SK-N-SH (cell line): ENCODE results near the gene OGDH. TPM values are rescaled to one million over a fixed set of nuclear protein-coding genes. Genes with fewer than 3 reads are reported as not detected.

Experiments
- CTCF ChIA-PET: fragments of 300-600, 350-600 bp; formaldehyde crosslinking; extraction: SDS; loops from one replicate; lab custom pipeline; 2021; lab: Yijun Ruan, JAX
- POLR2A ChIA-PET: fragments of 350-600 bp; sonication (Branson Sonifier 250); formaldehyde crosslinking; extraction: SDS; loops from one replicate; lab custom pipeline; 2020; ENCODE audit warnings: antibody characterized with exemption, inconsistent platforms; lab: Yijun Ruan, JAX
- DNase-seq: peaks from one replicate; pipeline ENCODE4 v3.0.0; 2012
- H2AFZ ChIP-seq: fragments of 200-600 bp; sonication (generic); 2 replicates; pipeline ENCODE4 v1.8.1; 2016; ENCODE audit warnings: antibody characterized with exemption, mild to moderate bottlenecking, low read depth
- H3F3A ChIP-seq: fragments of 200-600 bp; sonication (generic); replicated peaks from 2 replicates; pipeline ENCODE3; 2016; ENCODE audit warnings: antibody characterized with exemption, mild to moderate bottlenecking; ENCODE audit not compliant: insufficient read depth
- H3K27ac ChIP-seq, 2 experiments: fragments of 200-500 bp in 1 of 2; fragments of 200-600 bp in 1 of 2; sonication (Bioruptor generic) in 1 of 2; sonication (generic), shearing (Covaris generic) in 1 of 2; 2 replicates each; pipeline versions ENCODE4 v1.5.1 to v1.6.1; 2014 to 2016; ENCODE audit warnings: low read depth in 2 of 2, inconsistent platforms in 1 of 2, low read length in 1 of 2, mild to moderate bottlenecking in 1 of 2, mixed read lengths in 1 of 2
- H3K27me3 ChIP-seq: fragments of 200-600 bp; sonication (generic), shearing (Covaris generic); 2 replicates; pipeline ENCODE4 v1.6.1; 2016; ENCODE audit warnings: mixed run types; ENCODE audit not compliant: insufficient read depth
- H3K36me3 ChIP-seq, 2 experiments: fragments of 200-500 bp in 1 of 2; fragments of 200-600 bp in 1 of 2; sonication (Bioruptor generic) in 1 of 2; sonication (generic) in 1 of 2; replicated peaks in 1 of 2; 2 replicates each; pipeline versions ENCODE3 to v1.5.1; 2014 to 2016; ENCODE audit warnings: low read length in 1 of 2, mild to moderate bottlenecking in 1 of 2; ENCODE audit not compliant: insufficient read depth in 2 of 2, control insufficient read depth in 1 of 2
- H3K4me1 ChIP-seq, 2 experiments: fragments of 200-500 bp in 1 of 2; fragments of 200-600 bp in 1 of 2; sonication (Bioruptor generic) in 1 of 2; sonication (generic), shearing (Covaris generic) in 1 of 2; 2 replicates each; pipeline versions ENCODE4 v1.5.1 to v1.6.1; 2014 to 2016; ENCODE audit warnings: low read depth in 1 of 2, low read length in 1 of 2, mixed run types in 1 of 2; ENCODE audit not compliant: insufficient read depth in 2 of 2, control insufficient read depth in 1 of 2
- H3K4me2 ChIP-seq: fragments of 200-600 bp; sonication (generic), shearing (Covaris generic); 2 replicates; pipeline ENCODE4 v1.6.1; 2017; ENCODE audit warnings: mixed run types
- H3K4me3 ChIP-seq, 2 experiments: fragments of 200-500 bp in 1 of 2; fragments of 200-600 bp in 1 of 2; sonication (Bioruptor generic) in 1 of 2; sonication (generic), shearing (Covaris generic) in 1 of 2; 2 replicates each; pipeline versions ENCODE4 v1.5.1 to v1.8.1; 2014 to 2016; ENCODE audit warnings: low read depth in 2 of 2, inconsistent platforms in 1 of 2, low read length in 1 of 2, mild to moderate bottlenecking in 1 of 2, mixed read lengths in 1 of 2, moderate library complexity in 1 of 2
- H3K79me2 ChIP-seq: fragments of 200-600 bp; sonication (generic); 2 replicates; pipeline ENCODE4 v1.8.1; 2017; ENCODE audit warnings: mild to moderate bottlenecking; ENCODE audit not compliant: insufficient read depth
- H3K9ac ChIP-seq: fragments of 200-600 bp; sonication (generic); 2 replicates; pipeline ENCODE4 v1.6.1; 2017; ENCODE audit warnings: mixed run types
- H3K9me2 ChIP-seq: fragments of 200-600 bp; sonication (generic); 2 replicates; pipeline ENCODE4 v1.6.1; 2017; ENCODE audit warnings: mixed run types
- H3K9me3 ChIP-seq: fragments of 200-600 bp; sonication (generic); 2 replicates; pipeline ENCODE4 v1.6.1; 2017; ENCODE audit warnings: mixed run types, mild to moderate bottlenecking, moderate library complexity
- H4K20me1 ChIP-seq: fragments of 200-600 bp; sonication (generic); 2 replicates; pipeline ENCODE4 v1.6.1; 2017; ENCODE audit warnings: mild to moderate bottlenecking, mixed run types; ENCODE audit not compliant: insufficient read depth
- CHD2 ChIP-seq: fragments of 150-350 bp; IDR thresholded peaks from 2 replicates; pipeline ENCODE4 v1.6.1; 2018; ENCODE audit warnings: low read length; ENCODE audit not compliant: partially characterized antibody
- ELF1 ChIP-seq: IDR thresholded peaks from 2 replicates; pipeline ENCODE4 v1.4.0; 2012
- GABPA ChIP-seq: IDR thresholded peaks from 2 replicates; pipeline ENCODE4 v1.4.0; 2012; ENCODE audit warnings: low read depth, mild to moderate bottlenecking
- JUND ChIP-seq: IDR thresholded peaks from 2 replicates; pipeline ENCODE4 v1.4.0; 2012
- MAX ChIP-seq: IDR thresholded peaks from 2 replicates; pipeline ENCODE4 v1.4.0; 2012; ENCODE audit warnings: low read depth
- SIN3A ChIP-seq: IDR thresholded peaks from 2 replicates; pipeline ENCODE4 v1.6.1; 2012; ENCODE audit warnings: low read depth, mild to moderate bottlenecking, low read length, moderate library complexity, borderline replicate concordance
- WGBS: methylation state at CpG from one replicate; pipeline ENCODE4 v1.1.6; 2017; ENCODE audit warnings: low lambda C conversion rate; 5-methylcytosine and 5-hydroxymethylcytosine counted together
- polyA plus RNA-seq, 3 experiments: library from polyadenylated mRNA; depleted of rRNA; stranded (reverse); fragments of >200 nt; gene quantifications; 2 replicates each; pipeline ENCODE4 v1.2.3, GENCODE V29; 2012
- TF ChIP-seq, protein P1 (sequence below): IDR thresholded peaks from 2 replicates; pipeline ENCODE4 v1.6.1; 2012; ENCODE audit warnings: mild to moderate bottlenecking, low read depth, low read length, moderate library complexity
- TF ChIP-seq, protein P2 (sequence below): fragments of 200-600 bp; sonication (generic); IDR thresholded peaks from 2 replicates; pipeline ENCODE4 v1.6.1; 2017; ENCODE audit warnings: antibody characterized with exemption, mild to moderate bottlenecking, moderate library complexity
- TF ChIP-seq, protein P3 (sequence below): IDR thresholded peaks from 2 replicates; pipeline ENCODE4 v1.4.0; 2012; ENCODE audit warnings: low read depth, borderline replicate concordance

Gene OGDH
- polyA plus RNA-seq, 1 of the 3 experiments (the other 2 are of a cell fraction): 69.4 TPM

GRCh38 chr7:44697136-44698045 lies 91.0 kb downstream of the OGDH start:
- CTCF ChIA-PET: no interaction called here
- TF ChIP-seq MAX (no peak), GABPA (no peak), SIN3A (no peak), ELF1 (no peak), JUND (no peak), CHD2 (no peak)
- TF ChIP-seq, protein P1, sequence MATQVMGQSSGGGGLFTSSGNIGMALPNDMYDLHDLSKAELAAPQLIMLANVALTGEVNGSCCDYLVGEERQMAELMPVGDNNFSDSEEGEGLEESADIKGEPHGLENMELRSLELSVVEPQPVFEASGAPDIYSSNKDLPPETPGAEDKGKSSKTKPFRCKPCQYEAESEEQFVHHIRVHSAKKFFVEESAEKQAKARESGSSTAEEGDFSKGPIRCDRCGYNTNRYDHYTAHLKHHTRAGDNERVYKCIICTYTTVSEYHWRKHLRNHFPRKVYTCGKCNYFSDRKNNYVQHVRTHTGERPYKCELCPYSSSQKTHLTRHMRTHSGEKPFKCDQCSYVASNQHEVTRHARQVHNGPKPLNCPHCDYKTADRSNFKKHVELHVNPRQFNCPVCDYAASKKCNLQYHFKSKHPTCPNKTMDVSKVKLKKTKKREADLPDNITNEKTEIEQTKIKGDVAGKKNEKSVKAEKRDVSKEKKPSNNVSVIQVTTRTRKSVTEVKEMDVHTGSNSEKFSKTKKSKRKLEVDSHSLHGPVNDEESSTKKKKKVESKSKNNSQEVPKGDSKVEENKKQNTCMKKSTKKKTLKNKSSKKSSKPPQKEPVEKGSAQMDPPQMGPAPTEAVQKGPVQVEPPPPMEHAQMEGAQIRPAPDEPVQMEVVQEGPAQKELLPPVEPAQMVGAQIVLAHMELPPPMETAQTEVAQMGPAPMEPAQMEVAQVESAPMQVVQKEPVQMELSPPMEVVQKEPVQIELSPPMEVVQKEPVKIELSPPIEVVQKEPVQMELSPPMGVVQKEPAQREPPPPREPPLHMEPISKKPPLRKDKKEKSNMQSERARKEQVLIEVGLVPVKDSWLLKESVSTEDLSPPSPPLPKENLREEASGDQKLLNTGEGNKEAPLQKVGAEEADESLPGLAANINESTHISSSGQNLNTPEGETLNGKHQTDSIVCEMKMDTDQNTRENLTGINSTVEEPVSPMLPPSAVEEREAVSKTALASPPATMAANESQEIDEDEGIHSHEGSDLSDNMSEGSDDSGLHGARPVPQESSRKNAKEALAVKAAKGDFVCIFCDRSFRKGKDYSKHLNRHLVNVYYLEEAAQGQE: no peak
- TF ChIP-seq, protein P2, sequence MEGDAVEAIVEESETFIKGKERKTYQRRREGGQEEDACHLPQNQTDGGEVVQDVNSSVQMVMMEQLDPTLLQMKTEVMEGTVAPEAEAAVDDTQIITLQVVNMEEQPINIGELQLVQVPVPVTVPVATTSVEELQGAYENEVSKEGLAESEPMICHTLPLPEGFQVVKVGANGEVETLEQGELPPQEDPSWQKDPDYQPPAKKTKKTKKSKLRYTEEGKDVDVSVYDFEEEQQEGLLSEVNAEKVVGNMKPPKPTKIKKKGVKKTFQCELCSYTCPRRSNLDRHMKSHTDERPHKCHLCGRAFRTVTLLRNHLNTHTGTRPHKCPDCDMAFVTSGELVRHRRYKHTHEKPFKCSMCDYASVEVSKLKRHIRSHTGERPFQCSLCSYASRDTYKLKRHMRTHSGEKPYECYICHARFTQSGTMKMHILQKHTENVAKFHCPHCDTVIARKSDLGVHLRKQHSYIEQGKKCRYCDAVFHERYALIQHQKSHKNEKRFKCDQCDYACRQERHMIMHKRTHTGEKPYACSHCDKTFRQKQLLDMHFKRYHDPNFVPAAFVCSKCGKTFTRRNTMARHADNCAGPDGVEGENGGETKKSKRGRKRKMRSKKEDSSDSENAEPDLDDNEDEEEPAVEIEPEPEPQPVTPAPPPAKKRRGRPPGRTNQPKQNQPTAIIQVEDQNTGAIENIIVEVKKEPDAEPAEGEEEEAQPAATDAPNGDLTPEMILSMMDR: no peak
- TF ChIP-seq, protein P3, sequence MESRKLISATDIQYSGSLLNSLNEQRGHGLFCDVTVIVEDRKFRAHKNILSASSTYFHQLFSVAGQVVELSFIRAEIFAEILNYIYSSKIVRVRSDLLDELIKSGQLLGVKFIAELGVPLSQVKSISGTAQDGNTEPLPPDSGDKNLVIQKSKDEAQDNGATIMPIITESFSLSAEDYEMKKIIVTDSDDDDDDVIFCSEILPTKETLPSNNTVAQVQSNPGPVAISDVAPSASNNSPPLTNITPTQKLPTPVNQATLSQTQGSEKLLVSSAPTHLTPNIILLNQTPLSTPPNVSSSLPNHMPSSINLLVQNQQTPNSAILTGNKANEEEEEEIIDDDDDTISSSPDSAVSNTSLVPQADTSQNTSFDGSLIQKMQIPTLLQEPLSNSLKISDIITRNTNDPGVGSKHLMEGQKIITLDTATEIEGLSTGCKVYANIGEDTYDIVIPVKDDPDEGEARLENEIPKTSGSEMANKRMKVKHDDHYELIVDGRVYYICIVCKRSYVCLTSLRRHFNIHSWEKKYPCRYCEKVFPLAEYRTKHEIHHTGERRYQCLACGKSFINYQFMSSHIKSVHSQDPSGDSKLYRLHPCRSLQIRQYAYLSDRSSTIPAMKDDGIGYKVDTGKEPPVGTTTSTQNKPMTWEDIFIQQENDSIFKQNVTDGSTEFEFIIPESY: no peak

More at GRCh38 chr7:44697136-44698045, 91.0 kb downstream of the OGDH start:
- Histone ChIP-seq H2AFZ (no peak overlapping the region), H3K9ac (no peak overlapping the region), H3K9me3 (no peaks in the 10 kb centered on the region), H3K27me3 (no peaks in the 10 kb centered on the region), H3K4me3 (no peak overlapping the region), H3K36me3 (peaks cover 39 to 40% of the 10 kb centered on the region in 2 experiments), H3K4me1 (0 out of 4 replicates have a peak, but pooled peaks cover 0 to 3% of the 10 kb centered on the region in 2 experiments), H3K9me2 (no peaks in the 10 kb centered on the region), H4K20me1 (no peaks in the 10 kb centered on the region), H3K4me2 (no peak overlapping the region), H3K27ac (no peak overlapping the region), H3K79me2 (no peaks in the 10 kb centered on the region), H3F3A (peaks cover 5% of the 10 kb centered on the region)
- POLR2A ChIA-PET: no interaction called here
- WGBS: 96% methylated on average over 20 of the region's 20 CpGs
- DNase-seq: no peak
